Type B pancreatic cell (in vitro differentiated cells): Measurements from ENCODE around the gene GLRB. TPM values are rescaled to one million over a fixed set of nuclear protein-coding genes. Genes with fewer than 3 reads are reported as not detected.

Experiments
- DNase-seq: peaks from one replicate; pipeline ENCODE4 v3.0.0; 2021; ENCODE audit warnings: mixed read lengths; ENCODE audit not compliant: unreplicated experiment; ENCODE audit errors: extremely low spot score
- H3K27ac Mint-ChIP-seq: 2 replicates; pipeline ENCODE4 v1.8.0; 2021; ENCODE audit warnings: mild to moderate bottlenecking, mixed read lengths
- H3K27me3 Mint-ChIP-seq: 2 replicates; pipeline ENCODE4 v1.8.0; 2021; ENCODE audit warnings: mixed read lengths
- H3K36me3 Mint-ChIP-seq: 2 replicates; pipeline ENCODE4 v1.8.0; 2021; ENCODE audit warnings: mixed read lengths
- H3K4me1 Mint-ChIP-seq: one replicate; pipeline ENCODE4 v1.8.0; 2021; ENCODE audit warnings: mixed read lengths; ENCODE audit not compliant: unreplicated experiment
- H3K4me3 Mint-ChIP-seq: 2 replicates; pipeline ENCODE4 v1.8.0; 2021; ENCODE audit warnings: mild to moderate bottlenecking, mixed read lengths
- H3K9me3 Mint-ChIP-seq: 2 replicates; pipeline ENCODE4 v1.8.0; 2021; ENCODE audit warnings: mixed read lengths
- CTCF ChIP-seq: fragments of 200-600 bp; sonication (generic); conservative IDR thresholded peaks from 2 replicates; pipeline ENCODE4 v1.5.0; 2021; ENCODE audit warnings: antibody characterized with exemption, mild to moderate bottlenecking
- total RNA-seq: library from RNA; stranded (reverse); gene quantifications from 2 replicates; pipeline ENCODE4 v1.2.1, GENCODE V29; 2021; ENCODE audit warnings: low replicate concordance

The GLRB gene
- total RNA-seq, 1 donor from 2014 or later = 5.2 TPM

- H3K4me1 Mint-ChIP-seq = peaks cover 4% of the 10 kb centered on the region
- H3K36me3 Mint-ChIP-seq = peaks cover 6% of the 10 kb centered on the region
- no peak overlapping the region for H3K4me3 Mint-ChIP-seq
- no peaks in the 10 kb centered on the region for H3K27me3 Mint-ChIP-seq
- TF ChIP-seq CTCF = no peak
- no peak for DNase-seq
- no peak overlapping the region for H3K27ac Mint-ChIP-seq
- H3K9me3 Mint-ChIP-seq = no peaks in the 10 kb centered on the region
Observed at GRCh38 chr4:157127571-157127970, 51.6 kb downstream of the GLRB start.

GRCh38 chr4:157128395-157128794 lies 52.4 kb downstream of the GLRB start:
- Mint-ChIP-seq H3K36me3 (peaks cover 6% of the 10 kb centered on the region), H3K27me3 (no peaks in the 10 kb centered on the region), H3K4me3 (no peak overlapping the region), H3K27ac (no peak overlapping the region), H3K9me3 (no peaks in the 10 kb centered on the region), H3K4me1 (peaks cover 4% of the 10 kb centered on the region)
- DNase-seq = no peak
- peak; percentile 51 for TF ChIP-seq CTCF

- DNase-seq = no peak
- Mint-ChIP-seq H3K36me3 (peaks cover 6% of the 10 kb centered on the region), H3K27me3 (no peaks in the 10 kb centered on the region)
Observed at GRCh38 chr4:157141976-157142375, 66.0 kb downstream of the GLRB start.

GRCh38 chr4:157143369-157143768 lies 67.4 kb downstream of the GLRB start:
- no peak for TF ChIP-seq CTCF
- peaks cover 9% of the 10 kb centered on the region for H3K9me3 Mint-ChIP-seq
- no peak overlapping the region for H3K27ac Mint-ChIP-seq
- peaks cover 9% of the 10 kb centered on the region for H3K36me3 Mint-ChIP-seq
- H3K27me3 Mint-ChIP-seq = no peaks in the 10 kb centered on the region
- peaks cover 17% of the 10 kb centered on the region for H3K4me1 Mint-ChIP-seq
- H3K4me3 Mint-ChIP-seq = no peak overlapping the region
- no peak for DNase-seq

More at GRCh38 chr4:157141976-157142375, 66.0 kb downstream of the GLRB start:
- Mint-ChIP-seq H3K4me3 (no peak overlapping the region), H3K27ac (no peak overlapping the region), H3K9me3 (peaks cover 2% of the 10 kb centered on the region), H3K4me1 (peaks cover 17% of the 10 kb centered on the region)
- TF ChIP-seq CTCF = no peak

- DNase-seq = no peak
- no peaks in the 10 kb centered on the region for H3K27me3 Mint-ChIP-seq
- H3K27ac Mint-ChIP-seq = no peak overlapping the region
- no peaks in the 10 kb centered on the region for H3K4me1 Mint-ChIP-seq
- peaks cover 9% of the 10 kb centered on the region for H3K9me3 Mint-ChIP-seq
- no peak overlapping the region for H3K4me3 Mint-ChIP-seq
- TF ChIP-seq CTCF = no peak
- H3K36me3 Mint-ChIP-seq = peaks cover 4% of the 10 kb centered on the region
Observed at GRCh38 chr4:157151711-157152110, 75.8 kb downstream of the GLRB start.
